ENCODE data around the gene RNF180. TPM values are rescaled to one million over a fixed set of nuclear protein-coding genes. Genes with fewer than 3 reads are reported as not detected.

The RNF180 gene
- total RNA-seq, 6 experiments from 2014 or later, result 3.8 to 6.7 (median 6.0) TPM

GRCh38 chr5:64418013-64418412 lies 252.4 kb downstream of the RNF180 start:
- no peaks in the 10 kb centered on the region for H3K9me3 ChIP-seq
- no peaks in the 10 kb centered on the region for H3K4me1 ChIP-seq
- intact Hi-C loops (cut with DNase I), result no loop called here
- WGBS (ENCODE audit: insufficient coverage, low coverage, low lambda C conversion rate, missing lambda C conversion rate), result 79% methylated on average over 2 of the region's 2 CpGs
- TF ChIP-seq CTCF (IDR thresholded peaks at IDR 0.05), result no peak
- TF ChIP-seq POLR2A (IDR thresholded peaks at IDR 0.05), result no peak
- H3K4me3 ChIP-seq, result no peak overlapping the region
- DNase-seq, result no peak
- H3K27me3 ChIP-seq, result no peaks in the 10 kb centered on the region
- no peak overlapping the region for H3K27ac ChIP-seq
- no peak for ATAC-seq
- H3K36me3 ChIP-seq, result no peaks in the 10 kb centered on the region

Other genes starting within 250 kb of the RNF180 start
- gene HTR1A, start 203.4 kb upstream of the RNF180 start, total RNA-seq, result under 1 TPM in 1 of 6 experiments, not detected in 5; 0.18 TPM